ENCODE data around the gene ETV5.

DNA sequence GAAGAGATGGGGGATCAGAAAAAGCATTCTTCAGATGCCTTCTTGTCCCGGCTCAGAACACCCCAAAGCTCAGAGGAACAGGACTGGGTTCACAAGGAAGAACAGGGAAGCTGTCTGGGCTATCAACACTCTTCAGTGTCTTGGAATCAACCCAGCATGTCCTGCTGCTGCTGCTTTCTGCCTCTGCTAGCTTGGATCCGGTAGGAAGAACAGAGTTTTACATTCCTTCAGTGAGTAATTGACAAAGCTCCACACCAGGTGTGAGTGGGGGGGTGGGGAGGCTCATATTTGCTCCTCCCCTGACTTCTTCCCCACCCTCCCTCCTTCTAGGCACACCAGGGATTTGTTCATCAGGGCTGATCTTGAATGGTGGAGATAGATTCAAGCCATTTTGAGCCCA lies 13.1 kb upstream of the ETV5 start:
- TF ChIP-seq, protein P1, sequence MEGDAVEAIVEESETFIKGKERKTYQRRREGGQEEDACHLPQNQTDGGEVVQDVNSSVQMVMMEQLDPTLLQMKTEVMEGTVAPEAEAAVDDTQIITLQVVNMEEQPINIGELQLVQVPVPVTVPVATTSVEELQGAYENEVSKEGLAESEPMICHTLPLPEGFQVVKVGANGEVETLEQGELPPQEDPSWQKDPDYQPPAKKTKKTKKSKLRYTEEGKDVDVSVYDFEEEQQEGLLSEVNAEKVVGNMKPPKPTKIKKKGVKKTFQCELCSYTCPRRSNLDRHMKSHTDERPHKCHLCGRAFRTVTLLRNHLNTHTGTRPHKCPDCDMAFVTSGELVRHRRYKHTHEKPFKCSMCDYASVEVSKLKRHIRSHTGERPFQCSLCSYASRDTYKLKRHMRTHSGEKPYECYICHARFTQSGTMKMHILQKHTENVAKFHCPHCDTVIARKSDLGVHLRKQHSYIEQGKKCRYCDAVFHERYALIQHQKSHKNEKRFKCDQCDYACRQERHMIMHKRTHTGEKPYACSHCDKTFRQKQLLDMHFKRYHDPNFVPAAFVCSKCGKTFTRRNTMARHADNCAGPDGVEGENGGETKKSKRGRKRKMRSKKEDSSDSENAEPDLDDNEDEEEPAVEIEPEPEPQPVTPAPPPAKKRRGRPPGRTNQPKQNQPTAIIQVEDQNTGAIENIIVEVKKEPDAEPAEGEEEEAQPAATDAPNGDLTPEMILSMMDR (conservative IDR thresholded peaks at IDR 0.05 in 1 of 2, IDR thresholded peaks at IDR 0.05 in 1 of 2; ENCODE audit: extremely low read depth in 1 of 2, insufficient read depth in 1 of 2, low read depth in 1 of 2, low read length in 2 of 2): no peak
- TF ChIP-seq EZH2 (IDR thresholded peaks at IDR 0.05; ENCODE audit: borderline replicate concordance, low read length): no peak
